A673 (cell line): ENCODE data around the gene DDX39A. TPM values are rescaled to one million over a fixed set of nuclear protein-coding genes. Genes with fewer than 3 reads are reported as not detected.

Experiments
- BruUV-seq: library from RNA; stranded (reverse); fragments of 400-500 nt; replicated peaks from 2 replicates; lab custom pipeline; 2021; lab: Mats Ljungman, UMichigan
- CTCF ChIA-PET: fragments of 300-600 bp; sonication (Branson Sonifier 250); formaldehyde crosslinking; loops from one replicate; lab custom pipeline; 2022; ENCODE audit warnings: antibody characterized with exemption; lab: Charles Lee
- POLR2A ChIA-PET: fragments of 300-600 bp; sonication (Branson Sonifier 250); formaldehyde crosslinking; loops from one replicate; lab custom pipeline; 2022; ENCODE audit warnings: antibody characterized with exemption; ENCODE audit not compliant: low non-redundant PET; lab: Charles Lee
- DNase-seq: peaks from one replicate; pipeline ENCODE4 v3.0.0-alpha.2; 2015; ENCODE audit warnings: low spot score
- H3K27ac ChIP-seq: fragments of 200-600 bp; sonication (generic); 2 replicates; pipeline ENCODE4 v1.5.1; 2016; ENCODE audit warnings: mixed run types, low read depth, mild to moderate bottlenecking, mixed read lengths, antibody characterized with exemption, low read length; ENCODE audit not compliant: poor library complexity, severe bottlenecking
- H3K27me3 ChIP-seq: fragments of 200-600 bp; sonication (generic); replicated peaks from 2 replicates; pipeline ENCODE4 v1.6.1; 2017; ENCODE audit warnings: mixed run types, low read depth, mild to moderate bottlenecking, mixed read lengths, antibody characterized with exemption, low read length; ENCODE audit not compliant: insufficient read depth, poor library complexity
- H3K36me3 ChIP-seq: fragments of 200-600 bp; sonication (generic); 2 replicates; pipeline ENCODE4 v1.6.1; 2016; ENCODE audit warnings: mixed run types, mild to moderate bottlenecking, mixed read lengths, antibody characterized with exemption, low read length; ENCODE audit not compliant: insufficient read depth, poor library complexity, severe bottlenecking
- H3K4me1 ChIP-seq: fragments of 200-600 bp; sonication (generic); 2 replicates; pipeline ENCODE4 v1.6.1; 2017; ENCODE audit warnings: mixed run types, mild to moderate bottlenecking, mixed read lengths, antibody characterized with exemption, low read length; ENCODE audit not compliant: insufficient read depth, poor library complexity, severe bottlenecking
- H3K4me3 ChIP-seq: fragments of 200-600 bp; sonication (generic); 2 replicates; pipeline ENCODE4 v1.5.1; 2016; ENCODE audit warnings: low read depth, mixed run types, mild to moderate bottlenecking, mixed read lengths, low read length; ENCODE audit not compliant: poor library complexity, severe bottlenecking
- H3K9me3 ChIP-seq: fragments of 200-600 bp; sonication (generic); 2 replicates; pipeline ENCODE4 v1.6.1; 2016; ENCODE audit warnings: mixed run types, low read depth, mild to moderate bottlenecking, mixed read lengths, antibody characterized with exemption, low read length; ENCODE audit not compliant: poor library complexity, severe bottlenecking
- CTCF ChIP-seq: fragments of 300-800, 200-600 bp; sonication (generic); conservative IDR thresholded peaks from 2 replicates; pipeline ENCODE4 v1.5.1; 2017; ENCODE audit warnings: low read depth, mild to moderate bottlenecking, antibody characterized with exemption, low read length, moderate library complexity, mixed read lengths
- EZH2 ChIP-seq: fragments of 200-600 bp; sonication (generic); IDR thresholded peaks from 2 replicates; pipeline ENCODE4 v1.6.1; 2017; ENCODE audit warnings: borderline replicate concordance, low read depth, mild to moderate bottlenecking, mixed read lengths, antibody characterized with exemption, low read length; ENCODE audit not compliant: poor library complexity, severe bottlenecking
- intact Hi-C: fragments of 100-400 bp; cut with micrococcal nuclease; formaldehyde crosslinking; loops from one replicate; pipeline ENCODE4 v1.10.0; 2022; ENCODE audit not compliant: unreplicated experiment
- total RNA-seq: library from RNA; stranded (reverse); gene quantifications from 2 replicates; pipeline ENCODE4 v1.2.3, GENCODE V29; 2021

DDX39A gene
- total RNA-seq, 1 experiment from 2014 or later, result 223 TPM

DNA sequence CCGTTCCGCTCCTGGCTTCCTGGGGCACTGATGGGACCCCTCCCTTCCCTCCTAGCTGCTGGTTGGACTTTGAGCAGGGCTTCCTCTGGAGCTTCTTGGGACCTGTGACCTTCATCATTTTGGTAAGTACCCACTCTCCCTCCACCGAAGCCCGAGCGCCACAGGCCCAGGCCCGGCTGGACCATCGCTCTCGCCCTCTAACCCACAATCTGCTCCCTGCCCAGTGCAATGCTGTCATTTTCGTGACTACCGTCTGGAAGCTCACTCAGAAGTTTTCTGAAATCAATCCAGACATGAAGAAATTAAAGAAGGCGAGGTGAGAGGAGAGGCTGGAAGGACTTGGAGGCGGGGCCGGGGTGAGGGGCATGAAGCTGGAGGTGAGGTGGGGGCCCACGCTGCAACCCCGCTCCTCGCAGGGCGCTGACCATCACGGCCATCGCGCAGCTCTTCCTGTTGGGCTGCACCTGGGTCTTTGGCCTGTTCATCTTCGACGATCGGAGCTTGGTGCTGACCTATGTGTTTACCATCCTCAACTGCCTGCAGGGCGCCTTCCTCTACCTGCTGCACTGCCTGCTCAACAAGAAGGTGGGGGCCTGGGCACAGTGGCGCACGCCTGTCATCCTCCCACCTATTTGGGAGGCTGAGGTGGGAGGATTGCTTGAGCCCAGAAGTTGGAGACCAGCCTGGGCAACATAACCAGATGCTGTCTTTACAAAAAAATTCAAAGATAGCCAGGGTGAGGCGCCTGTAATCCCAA lies 12.3 kb downstream of the DDX39A start:
- POLR2A ChIA-PET, result no interaction called here

GRCh38 chr19:14405758-14406644 lies 13.1 kb downstream of the DDX39A start:
- intact Hi-C loops, result loop anchor here (1.0 to 2.0 kb wide), 2 partner anchors 45 to 269 kb away; no protein-coding TSS in a partner anchor
- Histone ChIP-seq H3K27me3 (no peaks in the 10 kb centered on the region), H3K9me3 (no peaks in the 10 kb centered on the region), H3K4me3 (peak overlapping the region; percentile 10), H3K4me1 (peaks cover 4% of the 10 kb centered on the region), H3K27ac (no peak overlapping the region), H3K36me3 (peaks cover 55% of the 10 kb centered on the region)
- BruUV-seq, result no TSS peak
- ChIA-PET CTCF (interaction anchor here (0.6 to 2.0 kb wide), 8 partner anchors 44 to 1125 kb away, joined by 3 to 22 read pairs (median 4); no protein-coding TSS in a partner anchor), POLR2A (no interaction called here)
- TF ChIP-seq EZH2 (no peak), CTCF (peak; percentile 80)
- peak; percentile 92 for DNase-seq

More for the DNA sequence above, 12.3 kb downstream of the DDX39A start:
- Histone ChIP-seq H3K27me3 (no peaks in the 10 kb centered on the region), H3K9me3 (no peaks in the 10 kb centered on the region), H3K4me1 (no peaks in the 10 kb centered on the region), H3K36me3 (peaks cover 60% of the 10 kb centered on the region), H3K27ac (no peak overlapping the region), H3K4me3 (no peak overlapping the region)
- no TSS peak for BruUV-seq
- TF ChIP-seq EZH2 (no peak), CTCF (no peak)
- no peak for DNase-seq
- intact Hi-C loops, result loop anchor here (1.0 to 2.0 kb wide), 2 partner anchors 46 to 270 kb away; no protein-coding TSS in a partner anchor
- CTCF ChIA-PET, result interaction anchor here (0.6 to 2.0 kb wide), 7 partner anchors 22 to 1125 kb away, joined by 3 to 22 read pairs (median 3); no protein-coding TSS in a partner anchor

- CTCF ChIA-PET, result interaction anchor here (1.1 to 2.0 kb wide), 2 partner anchors 43 to 56 kb away, joined by 6 to 22 read pairs; no protein-coding TSS in a partner anchor
- H3K27me3 ChIP-seq, result no peaks in the 10 kb centered on the region
- intact Hi-C loops, result no loop called here
- peaks cover 49% of the 10 kb centered on the region for H3K36me3 ChIP-seq
- no peaks in the 10 kb centered on the region for H3K9me3 ChIP-seq
- BruUV-seq, result no TSS peak
- H3K27ac ChIP-seq, result no peak overlapping the region
- POLR2A ChIA-PET, result no interaction called here
- no peak for DNase-seq
- TF ChIP-seq CTCF (no peak), EZH2 (no peak)
- peaks cover 10% of the 10 kb centered on the region for H3K4me1 ChIP-seq
- H3K4me3 ChIP-seq, result no peak overlapping the region
These were observed 13.8 kb downstream of the DDX39A start for GRCh38 chr19:14405380-14405757.
